Activated naive CD8-positive, alpha-beta T cell treated with anti-CD3 and anti-CD28 coated beads, Interleukin-2, amount 10 ng/mL, durations not matched to agents 7 days and 5 days (primary cell): ENCODE measurements around the gene SNAP29. TPM values are rescaled to one million over a fixed set of nuclear protein-coding genes. Genes with fewer than 3 reads are reported as not detected.
"Not testable (repeated sequence)": the region's sequence is repeated elsewhere in the genome, so short reads cannot be mapped to it uniquely, and the experiment has no call there.

ENCODE experiments used
- ATAC-seq: fragments of 150-1000 bp; cut with Tn5 transposase; one replicate; pipeline ENCODE4 v1.10.0; 2021; ENCODE audit warnings: low read depth, moderate library complexity
- POLR2A ChIA-PET: fragments of 350-600 bp; sonication (Branson Sonifier 250); formaldehyde crosslinking; loops from one replicate; lab custom pipeline; 2021; ENCODE audit warnings: antibody characterized with exemption; lab: Charles Lee
- DNase-seq: peaks from one replicate; pipeline ENCODE4 v3.0.0; 2021
- H3K27ac Mint-ChIP-seq: one replicate; pipeline ENCODE4 v1.8.0; 2022; ENCODE audit warnings: mild to moderate bottlenecking, mixed read lengths
- H3K27me3 Mint-ChIP-seq: one replicate; pipeline ENCODE4 v1.8.0; 2022; ENCODE audit warnings: mild to moderate bottlenecking, moderate library complexity, mixed read lengths
- H3K36me3 Mint-ChIP-seq: one replicate; pipeline ENCODE4 v1.8.0; 2021; ENCODE audit warnings: mild to moderate bottlenecking, mixed read lengths
- H3K4me1 Mint-ChIP-seq: one replicate; pipeline ENCODE4 v1.8.0; 2021; ENCODE audit warnings: mixed read lengths
- H3K4me3 Mint-ChIP-seq: one replicate; pipeline ENCODE4 v1.8.0; 2022; ENCODE audit warnings: mild to moderate bottlenecking, moderate library complexity, mixed read lengths
- H3K9me3 Mint-ChIP-seq: one replicate; pipeline ENCODE4 v1.8.0; 2021; ENCODE audit warnings: mixed read lengths
- total RNA-seq, 2 experiments: library from RNA; stranded (reverse); gene quantifications; one replicate each; pipeline ENCODE4 v1.2.3, GENCODE V29; 2021

SNAP29 gene
- total RNA-seq, 2 experiments from 2014 or later = 29.7 to 32.5 TPM

DNA sequence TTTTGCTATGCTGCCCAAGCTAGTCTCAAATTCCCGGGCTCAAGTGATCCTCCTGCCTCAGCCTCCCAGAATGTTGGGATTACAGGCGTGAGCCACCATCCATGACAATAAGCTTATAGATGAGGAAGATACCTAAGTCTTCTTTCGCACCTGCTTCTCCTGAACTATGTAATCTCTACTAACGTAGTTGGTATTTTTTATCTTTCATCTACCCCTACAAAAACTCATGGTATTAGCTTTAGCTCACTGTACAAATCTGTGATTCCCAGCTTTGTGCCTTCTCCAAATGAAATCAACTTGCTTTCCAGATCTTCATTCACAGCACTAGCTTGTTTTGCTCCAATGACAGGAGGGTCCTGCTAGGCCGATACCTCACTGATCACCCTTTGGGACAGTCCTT, 36.6 kb upstream of the SNAP29 start:
- POLR2A ChIA-PET = no interaction called here
- H3K27me3 Mint-ChIP-seq = no peaks in the 10 kb centered on the region
- no peaks in the 10 kb centered on the region for H3K9me3 Mint-ChIP-seq
- DNase-seq (no peak), ATAC-seq (no peak)
- H3K4me3 Mint-ChIP-seq = no peak overlapping the region
- no peak overlapping the region for H3K27ac Mint-ChIP-seq
- H3K36me3 Mint-ChIP-seq = peaks cover 18% of the 10 kb centered on the region
- H3K4me1 Mint-ChIP-seq = no peaks in the 10 kb centered on the region

DNA sequence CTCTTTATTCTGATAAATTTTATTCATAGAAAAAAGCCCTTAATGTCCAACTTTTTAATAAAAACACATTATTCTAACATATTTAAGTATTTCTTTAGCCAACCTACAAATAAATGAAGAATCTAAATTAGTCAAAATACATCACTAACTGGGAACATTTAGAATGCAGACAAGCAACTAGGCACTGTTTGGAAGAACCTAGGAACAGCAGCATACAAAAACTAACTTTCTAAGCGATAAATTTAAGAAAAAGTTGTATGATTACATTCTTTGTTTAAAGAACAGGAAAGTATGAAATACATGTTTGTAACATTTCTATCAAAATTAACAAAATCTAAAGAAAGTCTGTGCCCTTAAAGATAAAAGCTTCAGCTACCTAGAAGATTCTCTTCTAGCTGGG, 35.5 kb upstream of the SNAP29 start:
- Mint-ChIP-seq H3K27me3 (no peaks in the 10 kb centered on the region), H3K9me3 (no peaks in the 10 kb centered on the region), H3K27ac (no peak overlapping the region), H3K4me3 (no peak overlapping the region), H3K36me3 (peaks cover 17% of the 10 kb centered on the region), H3K4me1 (no peaks in the 10 kb centered on the region)
- DNase-seq = no peak
- POLR2A ChIA-PET = no interaction called here
- ATAC-seq = no peak

DNA sequence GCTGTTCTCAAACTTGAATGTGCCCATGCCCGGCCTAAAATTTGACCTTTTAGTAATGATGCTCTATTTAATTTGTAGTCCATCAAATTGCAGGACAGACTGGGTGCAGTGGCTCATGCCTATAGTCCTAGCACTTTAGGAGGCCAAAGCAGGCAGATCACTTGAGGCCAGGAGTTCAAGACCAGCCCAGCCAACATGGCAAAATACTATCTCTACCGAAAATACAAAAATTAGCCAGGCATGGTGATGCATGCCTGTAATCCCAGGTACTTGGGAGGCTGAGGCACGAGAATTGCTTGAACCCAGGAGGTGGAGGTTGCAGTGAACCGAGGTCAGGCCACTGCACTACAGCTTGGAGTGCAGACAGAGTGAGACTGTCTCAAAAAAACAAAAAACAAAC, 33.6 kb upstream of the SNAP29 start:
- not testable (repeated sequence) for H3K9me3 Mint-ChIP-seq, H3K27ac Mint-ChIP-seq, H3K4me3 Mint-ChIP-seq, H3K4me1 Mint-ChIP-seq, H3K27me3 Mint-ChIP-seq, ATAC-seq, DNase-seq
- POLR2A ChIA-PET = interaction anchor here (0.6 kb wide), 1 partner anchor 232 kb away, joined by 3 read pairs; no protein-coding TSS in a partner anchor
- H3K36me3 Mint-ChIP-seq = peaks cover 27% of the 10 kb centered on the region

DNA sequence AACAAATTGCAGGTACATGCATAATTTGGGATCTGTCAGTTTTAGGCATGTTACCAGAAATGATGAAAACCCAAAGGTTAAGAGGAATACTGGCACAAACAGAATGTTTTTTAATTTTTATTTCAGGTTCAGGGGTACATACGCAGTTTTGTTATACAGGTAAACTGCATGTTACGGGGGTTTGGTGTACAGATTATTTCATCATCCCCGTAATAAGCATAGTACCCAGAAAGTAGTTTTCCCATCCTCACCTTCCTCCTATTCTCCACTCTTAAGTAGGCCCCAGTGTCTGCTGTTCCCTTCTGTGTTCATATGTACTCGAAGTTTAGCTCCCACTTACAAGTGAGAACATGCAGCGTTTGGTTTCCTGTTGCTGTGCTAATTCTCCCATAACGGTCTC, 33.2 kb upstream of the SNAP29 start:
- no peak for ATAC-seq
- POLR2A ChIA-PET = interaction anchor here (0.6 kb wide), 1 partner anchor 232 kb away, joined by 3 read pairs; no protein-coding TSS in a partner anchor
- Mint-ChIP-seq H3K36me3 (peaks cover 28% of the 10 kb centered on the region), H3K27ac (no peak overlapping the region), H3K4me3 (no peak overlapping the region), H3K27me3 (no peaks in the 10 kb centered on the region), H3K4me1 (no peaks in the 10 kb centered on the region), H3K9me3 (no peaks in the 10 kb centered on the region)
- DNase-seq = no peak

DNA sequence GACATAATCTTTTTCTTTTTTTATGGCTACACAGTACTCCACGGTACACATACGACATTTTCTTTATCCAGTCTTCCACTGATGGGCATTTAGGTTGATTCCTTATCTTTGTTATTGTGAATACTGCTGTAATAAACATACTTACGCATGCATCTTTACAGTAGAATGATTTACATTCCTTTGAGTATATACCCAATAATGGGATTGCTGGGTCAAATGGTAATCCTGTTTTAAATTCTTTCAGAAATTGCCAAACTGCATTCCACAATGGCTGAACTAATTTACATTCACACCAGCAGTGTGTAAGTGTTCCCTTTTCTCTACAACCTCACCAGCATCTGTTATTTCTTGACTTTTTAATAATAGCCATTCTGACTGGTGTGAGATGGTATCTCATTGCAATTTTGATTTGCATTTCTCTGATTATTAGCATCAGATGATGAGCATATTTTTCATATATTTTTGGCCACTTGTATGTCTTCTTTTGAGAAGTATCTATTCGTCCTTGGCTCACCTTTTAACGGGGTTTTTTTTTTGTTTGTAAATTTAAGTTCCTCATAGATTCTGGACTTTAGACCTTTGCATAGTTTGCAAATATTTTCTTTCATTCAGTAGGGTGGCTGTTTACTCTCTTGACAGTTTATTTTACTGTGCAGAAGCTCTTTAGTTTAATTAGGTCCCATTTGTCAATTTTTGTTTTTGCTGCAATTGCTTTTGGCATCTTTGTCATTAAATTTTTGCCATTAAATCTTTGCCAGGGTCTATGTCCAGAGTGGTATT, 32.2 kb upstream of the SNAP29 start:
- peaks cover 29% of the 10 kb centered on the region for H3K36me3 Mint-ChIP-seq
- DNase-seq, H3K27ac Mint-ChIP-seq, H3K9me3 Mint-ChIP-seq, H3K4me1 Mint-ChIP-seq, H3K4me3 Mint-ChIP-seq, POLR2A ChIA-PET, H3K27me3 Mint-ChIP-seq, ATAC-seq: not testable (repeated sequence)

DNA sequence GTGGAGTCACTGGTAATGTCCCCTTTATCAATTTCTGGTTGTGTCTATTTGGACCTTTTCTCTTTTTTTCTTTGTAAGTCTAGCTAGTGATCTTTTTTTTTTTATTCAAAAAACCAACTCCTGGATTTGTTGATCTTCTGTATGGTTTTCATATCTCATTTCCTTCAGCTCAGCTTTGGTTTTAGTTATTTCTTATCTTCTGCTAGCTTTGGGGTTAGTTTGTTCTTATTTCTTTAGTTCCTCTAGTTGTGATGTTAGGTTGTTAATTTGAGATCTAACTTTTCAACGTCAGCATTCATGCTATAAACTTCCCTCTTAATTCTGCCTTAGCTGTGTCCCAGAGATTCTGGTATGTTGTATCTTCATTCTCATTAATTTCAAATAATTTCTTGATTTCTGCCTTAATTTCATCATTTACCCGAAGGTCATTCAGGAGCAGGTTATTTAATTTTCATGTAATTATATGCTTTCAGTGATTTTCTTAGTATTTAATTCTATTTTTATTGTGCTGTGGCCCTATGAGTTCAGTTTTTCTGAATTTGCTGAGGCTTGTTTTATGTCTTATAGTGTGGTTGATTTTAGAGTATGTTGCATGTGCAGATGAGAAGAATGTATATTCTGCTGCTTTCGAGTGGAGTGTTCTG, 29.2 kb upstream of the SNAP29 start:
- POLR2A ChIA-PET = no interaction called here
- Mint-ChIP-seq H3K4me3 (no peak overlapping the region), H3K9me3 (no peaks in the 10 kb centered on the region), H3K27ac (no peak overlapping the region), H3K36me3 (peaks cover 43% of the 10 kb centered on the region), H3K4me1 (no peaks in the 10 kb centered on the region), H3K27me3 (no peaks in the 10 kb centered on the region)
- DNase-seq (no peak), ATAC-seq (no peak)

DNA sequence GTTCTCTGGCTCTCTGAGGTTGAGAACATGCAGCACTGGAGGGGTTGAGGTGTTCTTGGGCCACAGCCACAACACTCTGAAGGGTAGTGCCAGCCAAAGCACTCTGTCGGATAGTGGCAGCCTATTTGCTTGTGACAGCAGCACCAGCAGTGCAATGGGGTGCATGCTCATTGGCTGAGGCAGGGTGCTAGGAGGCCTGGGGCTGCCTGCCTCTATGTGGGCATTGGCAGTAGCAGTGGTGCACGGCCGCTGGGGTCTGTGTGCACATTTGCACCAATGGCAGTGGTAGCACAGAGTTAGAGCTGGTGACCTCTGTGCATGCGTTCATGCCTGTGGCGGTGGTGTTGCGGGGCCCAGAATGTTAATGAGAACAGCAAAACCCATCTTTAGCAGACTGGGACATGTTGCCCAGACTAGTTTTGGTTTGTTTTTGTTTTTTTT, 25.6 kb upstream of the SNAP29 start:
- H3K4me3 Mint-ChIP-seq = no peak overlapping the region
- no peak overlapping the region for H3K27ac Mint-ChIP-seq
- H3K9me3 Mint-ChIP-seq = no peaks in the 10 kb centered on the region
- DNase-seq (no peak), ATAC-seq (no peak)
- POLR2A ChIA-PET = no interaction called here
- peaks cover 8% of the 10 kb centered on the region for H3K4me1 Mint-ChIP-seq
- H3K27me3 Mint-ChIP-seq = no peaks in the 10 kb centered on the region
- H3K36me3 Mint-ChIP-seq = peaks cover 38% of the 10 kb centered on the region

DNA sequence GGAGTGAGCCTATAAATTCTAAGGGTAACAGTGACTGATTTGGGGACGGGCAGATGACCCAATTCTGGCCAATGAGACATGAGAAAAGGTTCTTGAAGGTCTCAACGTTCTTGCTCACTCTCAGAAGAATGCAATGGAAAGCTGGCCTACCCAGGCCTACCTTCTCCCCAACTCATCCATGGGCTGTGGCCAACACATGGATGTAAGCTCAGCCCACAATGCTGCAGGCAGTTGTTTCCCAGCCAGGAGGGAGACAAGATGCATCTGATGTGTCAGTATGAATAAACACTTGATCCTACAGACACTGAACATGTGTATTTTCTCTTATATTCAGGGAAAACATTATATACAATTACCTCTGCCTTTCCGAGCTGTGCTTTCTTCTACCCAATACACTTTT, 24.6 kb upstream of the SNAP29 start:
- Mint-ChIP-seq H3K9me3 (no peaks in the 10 kb centered on the region), H3K4me1 (peaks cover 8% of the 10 kb centered on the region), H3K4me3 (no peak overlapping the region), H3K27ac (no peak overlapping the region), H3K27me3 (no peaks in the 10 kb centered on the region), H3K36me3 (peaks cover 38% of the 10 kb centered on the region)
- DNase-seq (no peak), ATAC-seq (no peak)
- POLR2A ChIA-PET = no interaction called here

DNA sequence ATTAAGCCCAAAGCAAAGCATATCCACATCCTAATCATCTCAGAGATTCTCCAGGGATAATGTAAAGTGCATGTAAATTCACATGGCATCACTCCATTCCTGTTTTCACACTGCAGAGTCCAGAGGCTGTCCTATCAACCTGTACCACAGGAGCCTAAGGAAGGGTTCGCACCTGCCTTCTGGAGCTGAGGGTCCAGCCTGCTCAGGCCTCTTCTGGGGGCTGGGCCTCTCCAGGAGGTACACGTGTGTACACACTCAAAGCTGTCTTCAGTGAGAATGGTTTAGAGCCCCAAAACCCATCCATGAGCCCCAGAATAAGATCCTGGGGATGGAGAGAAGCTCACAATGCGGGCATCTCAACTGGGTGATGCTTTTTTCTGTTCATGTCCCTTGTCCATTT, 24.1 kb upstream of the SNAP29 start:
- no peak for DNase-seq
- peaks cover 33% of the 10 kb centered on the region for H3K36me3 Mint-ChIP-seq
- no peaks in the 10 kb centered on the region for H3K9me3 Mint-ChIP-seq
- no peaks in the 10 kb centered on the region for H3K27me3 Mint-ChIP-seq
- ATAC-seq = no peak
- H3K4me3 Mint-ChIP-seq = no peak overlapping the region
- POLR2A ChIA-PET = no interaction called here
- peaks cover 8% of the 10 kb centered on the region for H3K4me1 Mint-ChIP-seq
- H3K27ac Mint-ChIP-seq = peak overlapping the region; percentile 32

DNA sequence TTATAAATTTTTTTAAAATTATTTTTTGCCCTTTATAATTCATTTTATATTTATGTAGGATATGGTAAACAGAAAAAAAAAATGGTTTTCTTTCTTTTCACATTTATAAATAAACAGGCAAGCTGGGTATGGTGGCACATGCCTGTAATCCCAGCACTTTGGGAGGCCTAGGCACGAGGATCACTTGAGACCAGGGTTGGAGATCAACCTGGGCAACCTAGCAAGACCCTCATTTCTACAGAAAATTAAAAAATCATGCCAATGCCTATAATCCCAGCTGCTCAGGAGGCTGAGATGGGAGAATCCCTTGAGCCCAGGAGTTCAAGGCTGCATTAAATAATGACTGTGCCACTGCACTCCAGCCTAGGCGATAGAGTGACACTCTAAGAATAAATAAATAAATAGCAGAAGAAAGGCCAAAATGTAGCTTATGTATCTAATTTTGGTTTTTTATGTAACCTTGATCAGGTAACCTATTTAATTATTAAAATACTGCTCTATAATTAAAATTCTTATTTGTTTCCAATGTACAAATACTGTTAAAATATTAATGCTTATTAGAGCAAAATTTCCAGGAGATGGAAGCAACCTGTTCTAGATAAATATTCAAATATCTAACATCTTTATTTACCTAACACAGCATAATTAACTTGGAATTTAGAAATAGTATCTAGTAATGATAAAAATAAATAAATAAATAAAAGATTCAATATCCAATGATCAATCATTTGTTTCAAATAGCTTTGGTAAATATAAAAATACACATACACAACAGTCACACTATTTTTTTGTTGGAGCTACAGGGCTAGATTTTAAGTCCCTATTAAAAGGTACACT, 21.6 kb upstream of the SNAP29 start:
- Mint-ChIP-seq H3K9me3 (no peaks in the 10 kb centered on the region), H3K27me3 (no peaks in the 10 kb centered on the region), H3K4me3 (no peak overlapping the region), H3K27ac (no peak overlapping the region), H3K36me3 (peaks cover 25% of the 10 kb centered on the region), H3K4me1 (peaks cover 23% of the 10 kb centered on the region)
- ATAC-seq (no peak), DNase-seq (no peak)
- POLR2A ChIA-PET = no interaction called here

DNA sequence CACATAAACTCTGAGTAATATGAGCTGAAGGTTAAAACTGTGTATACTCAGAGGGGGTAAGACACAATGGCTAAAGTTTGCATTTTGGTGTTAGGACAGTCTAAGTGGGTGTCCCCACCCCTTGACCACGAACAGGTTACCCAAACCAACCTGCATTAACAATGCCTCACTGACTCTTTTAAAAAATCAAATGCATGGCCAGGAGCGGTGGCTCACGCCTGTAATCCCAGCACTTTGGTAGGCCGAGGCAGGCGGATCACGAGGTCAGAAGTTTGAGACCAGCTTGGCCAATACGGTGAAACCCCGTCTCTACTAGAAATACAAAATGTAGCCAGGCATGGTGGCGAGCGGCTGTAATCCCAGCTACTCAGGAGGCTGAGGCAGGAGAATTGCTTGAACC, 19.5 kb upstream of the SNAP29 start:
- POLR2A ChIA-PET, H3K27ac Mint-ChIP-seq, H3K4me3 Mint-ChIP-seq, H3K9me3 Mint-ChIP-seq, DNase-seq, H3K27me3 Mint-ChIP-seq, ATAC-seq: not testable (repeated sequence)
- peaks cover 27% of the 10 kb centered on the region for H3K4me1 Mint-ChIP-seq
- peaks cover 11% of the 10 kb centered on the region for H3K36me3 Mint-ChIP-seq

DNA sequence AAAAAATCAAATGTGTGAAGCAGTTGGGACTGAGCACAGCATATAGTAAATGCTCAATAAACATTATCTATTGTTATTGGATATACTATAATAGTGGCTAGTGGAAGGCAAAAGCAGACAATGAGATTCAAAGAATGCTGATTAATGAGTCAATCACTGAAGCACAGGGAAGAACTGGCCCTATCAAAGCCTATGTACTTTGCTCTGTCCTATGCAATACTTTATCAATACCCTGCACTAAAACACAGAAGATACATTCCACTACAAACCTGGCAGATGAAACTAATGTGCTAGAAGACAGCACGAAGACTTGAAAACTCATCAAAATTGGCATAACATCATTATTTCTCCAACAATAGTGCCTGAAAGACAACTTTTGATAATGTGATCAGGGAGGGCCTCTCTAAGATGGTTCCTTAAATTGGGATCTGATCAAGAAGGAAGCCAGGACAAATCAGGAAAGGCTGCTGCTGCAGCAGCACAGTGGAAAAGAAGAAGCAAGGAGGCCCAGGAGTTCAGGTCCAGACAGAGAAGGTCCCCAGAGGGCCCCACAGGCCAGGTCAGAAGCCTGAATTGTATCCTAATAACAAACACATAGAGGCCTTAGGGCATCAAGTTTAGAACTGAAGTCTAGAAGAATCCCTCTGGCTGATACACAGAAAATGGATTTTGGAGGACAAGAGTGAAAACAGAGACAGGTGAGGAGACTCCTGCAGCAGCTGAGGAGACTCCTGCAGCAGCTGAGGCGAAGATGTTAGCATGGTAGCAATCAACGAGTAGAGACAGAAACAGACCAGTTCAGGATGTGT, 18.8 kb upstream of the SNAP29 start:
- H3K9me3 Mint-ChIP-seq = no peaks in the 10 kb centered on the region
- peaks cover 27% of the 10 kb centered on the region for H3K4me1 Mint-ChIP-seq
- no peaks in the 10 kb centered on the region for H3K27me3 Mint-ChIP-seq
- H3K36me3 Mint-ChIP-seq = peaks cover 10% of the 10 kb centered on the region
- POLR2A ChIA-PET = no interaction called here
- H3K4me3 Mint-ChIP-seq = no peak overlapping the region
- ATAC-seq (no peak), DNase-seq (no peak)
- H3K27ac Mint-ChIP-seq = peak overlapping the region; percentile 6
